NOMO-1 treated with DMSO at 0.1 percent for 48 hours (cell line): Measurements from ENCODE around the gene STX8.

Source experiments
- DNase-seq: peaks from one replicate; lab custom pipeline; 2025; ENCODE audit not compliant: unreplicated experiment; lab: John Stamatoyannopoulos, UW

Gene STX8

DNA sequence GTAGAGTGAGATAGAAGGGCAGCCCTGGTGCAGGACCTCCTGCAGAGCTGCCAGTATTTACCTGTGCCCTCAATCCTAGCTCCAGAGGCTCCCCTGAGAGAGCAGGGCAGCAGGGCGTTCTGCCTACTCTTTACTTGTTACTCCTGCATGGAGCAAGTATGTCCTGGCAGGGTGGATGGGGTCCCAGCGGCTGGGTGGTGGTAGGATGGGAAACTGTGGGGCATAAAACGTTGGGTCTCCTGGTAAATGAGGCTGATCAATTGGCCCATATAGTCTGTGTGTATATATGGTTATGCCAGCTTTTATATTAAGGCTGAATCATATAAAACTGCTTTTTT is 362.3 kb downstream of the STX8 start:
- no peak for DNase-seq

DNA sequence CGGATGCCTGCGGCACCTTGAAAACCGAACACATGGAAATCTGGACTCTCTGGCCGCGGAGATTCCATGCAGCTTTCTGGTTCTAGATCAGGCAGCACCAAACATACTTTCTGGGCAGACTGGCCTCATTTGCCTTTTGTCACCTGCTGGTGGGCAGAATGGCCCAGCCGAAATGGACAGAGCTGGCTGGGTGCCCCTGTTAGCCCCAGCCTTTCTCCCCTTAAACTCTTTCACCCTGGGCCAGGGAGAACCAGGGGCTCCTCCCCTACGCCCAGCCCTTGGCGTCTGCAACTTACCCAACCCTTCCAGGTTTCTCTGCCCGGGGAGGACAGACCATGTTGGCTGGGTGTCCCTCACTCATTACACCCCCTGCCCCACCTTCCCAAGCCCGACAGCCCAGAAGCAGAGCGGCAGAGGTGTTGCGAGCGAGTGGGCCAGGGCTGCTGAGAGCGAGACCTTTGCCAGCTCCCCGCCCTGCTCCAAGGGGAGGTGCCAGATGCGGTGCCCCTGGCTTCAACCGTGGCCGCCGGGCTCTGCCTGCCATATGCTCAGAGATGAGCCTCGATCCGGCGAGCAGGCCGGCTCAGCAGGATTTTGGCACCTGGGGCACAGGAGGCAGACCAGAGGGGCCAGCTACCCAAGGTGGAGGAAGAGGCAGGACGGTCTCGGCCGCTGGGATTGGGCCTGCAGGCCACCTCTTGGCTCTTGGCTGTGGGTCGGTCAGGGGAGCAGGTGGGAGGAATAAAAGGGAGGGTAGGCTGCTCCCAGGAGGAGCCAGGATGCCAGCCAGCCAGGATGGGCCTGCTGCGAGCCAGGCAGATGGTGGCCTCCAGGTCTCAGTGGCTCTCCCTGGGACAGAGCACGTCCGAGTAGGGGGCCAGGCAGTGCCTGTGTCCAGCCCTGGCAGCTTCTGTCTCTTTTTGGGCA is 363.0 kb downstream of the STX8 start:
- no peak for DNase-seq

- DNase-seq: no peak
Observed at GRCh38 chr17:9211133-9211765, 364.4 kb downstream of the STX8 start.

DNA sequence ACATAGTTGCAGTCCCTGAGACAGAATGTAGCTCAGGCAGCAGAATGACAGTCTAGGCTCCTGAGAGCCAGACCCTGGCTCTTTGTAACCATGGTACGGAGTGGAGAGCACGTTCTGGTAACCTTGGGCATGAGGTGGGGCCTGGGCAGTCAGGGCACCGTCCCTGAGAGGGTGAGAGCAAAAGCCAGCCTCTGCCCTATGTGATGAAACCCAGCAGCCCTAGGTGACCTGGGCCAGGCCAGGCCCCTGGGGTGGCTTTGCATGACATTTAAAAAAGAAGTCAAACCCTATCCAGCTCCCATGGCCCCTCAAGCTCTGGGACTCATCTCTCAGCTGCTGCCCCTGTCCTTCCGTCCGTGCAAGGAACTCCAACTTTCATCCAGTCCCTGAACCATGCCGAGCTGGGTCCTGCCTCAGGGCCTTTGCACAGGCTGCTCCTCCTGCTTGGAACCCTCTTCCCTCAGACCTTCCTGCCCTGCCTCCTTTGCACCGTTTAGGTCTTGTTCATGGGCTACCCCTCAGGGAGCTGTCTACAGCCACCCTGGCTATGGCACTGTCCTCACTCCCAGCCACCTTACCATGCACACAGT is 365.7 kb downstream of the STX8 start:
- no peak for DNase-seq

GRCh38 chr17:9209347-9209746 is 366.3 kb downstream of the STX8 start:
- DNase-seq: no peak

DNA sequence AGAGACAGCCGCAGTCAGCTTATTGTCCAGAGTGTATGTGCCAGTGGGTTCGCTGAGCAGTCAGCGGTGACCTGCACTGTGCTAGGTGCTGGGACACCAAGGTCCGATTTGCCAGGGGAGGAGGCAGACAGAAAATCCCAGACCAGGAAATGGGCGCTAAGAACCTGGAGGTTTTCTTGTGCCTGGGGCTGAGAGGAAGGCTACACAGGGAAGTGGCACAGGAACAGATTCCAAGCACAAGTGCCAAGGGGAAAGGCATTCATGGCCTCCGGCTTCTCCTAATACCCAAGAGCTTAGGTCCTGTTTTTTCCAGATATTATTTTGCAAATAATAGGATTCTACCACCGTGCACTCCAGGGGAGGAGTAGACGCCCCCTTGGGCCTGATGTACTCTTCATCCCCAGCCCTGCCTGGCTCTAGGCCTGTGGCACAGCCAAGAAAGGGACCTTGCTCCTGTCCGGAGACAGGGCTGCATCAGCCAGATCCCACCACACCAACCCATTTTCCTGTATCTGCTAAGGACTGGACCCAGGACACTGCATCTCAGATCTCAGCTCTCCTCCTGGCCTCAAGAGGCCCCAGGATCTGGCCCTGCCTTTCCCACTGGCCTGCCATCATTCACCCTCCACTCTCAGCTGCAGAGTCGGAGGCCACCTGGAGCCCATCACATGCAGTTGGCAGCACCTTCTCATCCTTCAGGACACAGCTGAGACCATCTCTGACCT is 367.1 kb downstream of the STX8 start:
- DNase-seq: no peak

DNA sequence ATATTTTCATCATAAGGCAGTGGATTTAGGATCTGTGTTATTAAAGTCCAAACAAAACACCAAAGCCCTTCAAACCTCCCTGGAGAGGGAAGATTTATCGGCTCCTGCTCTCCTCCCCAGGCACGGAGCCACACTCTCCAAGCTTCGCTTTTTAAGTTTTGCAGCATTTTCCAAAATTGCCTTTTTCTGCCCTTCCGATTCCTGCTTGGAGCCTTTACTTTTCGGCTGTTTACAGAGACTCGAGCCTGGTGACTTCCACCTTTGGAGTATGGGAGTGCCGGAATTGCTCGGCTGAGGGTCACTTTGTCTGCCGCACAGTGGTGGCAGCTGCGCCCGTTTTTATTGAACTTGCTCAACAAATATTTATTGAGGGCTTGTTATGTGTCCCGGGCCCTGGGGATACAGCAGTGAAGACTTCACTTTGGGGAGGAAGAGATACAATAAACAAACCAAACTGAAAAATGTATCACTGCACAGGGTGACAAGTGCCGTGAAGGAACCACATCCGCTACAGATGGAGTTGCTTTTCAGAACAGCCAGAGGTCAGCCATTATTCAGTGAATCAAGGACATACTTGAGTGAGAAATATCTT is 368.8 kb downstream of the STX8 start:
- DNase-seq: no peak

GRCh38 chr17:9206410-9206703 is 369.3 kb downstream of the STX8 start:
- no peak for DNase-seq

GRCh38 chr17:9205520-9206409 is 369.9 kb downstream of the STX8 start:
- no peak for DNase-seq

- DNase-seq: peak; percentile 40
Observed at GRCh38 chr17:9204637-9205329, 370.8 kb downstream of the STX8 start.

- DNase-seq: peak; percentile 62
Observed at GRCh38 chr17:9203771-9204425, 371.7 kb downstream of the STX8 start.

DNA sequence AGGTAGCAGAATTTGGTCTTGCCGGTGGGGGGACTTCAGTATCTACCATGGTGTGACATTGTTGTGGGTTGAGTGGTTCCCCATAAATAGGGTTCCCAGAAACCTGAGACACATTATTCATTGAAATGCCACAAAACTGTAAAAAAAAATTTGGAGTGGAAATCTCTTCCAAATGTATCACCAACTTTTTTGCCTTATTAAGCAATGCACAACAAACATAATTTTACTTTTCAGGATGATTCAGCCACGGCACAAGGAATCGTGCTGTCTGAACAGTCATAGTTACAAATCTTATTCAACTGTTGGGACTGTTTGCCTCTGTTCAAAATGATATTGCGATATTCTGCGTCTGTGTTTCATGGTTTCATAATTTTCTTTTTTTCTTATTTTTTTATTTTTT is 373.1 kb downstream of the STX8 start:
- no peak for DNase-seq

- DNase-seq: no peak
Observed at GRCh38 chr17:9200699-9201359, 374.8 kb downstream of the STX8 start.
